Head of caudate nucleus (tissue), 42 donors: ENCODE data around the gene IL4I1.

Experiments used
- DNase-seq, 42 donors: peaks; one replicate each; pipeline versions ENCODE4 v3.0.0 to v3.0.0-alpha.2; 2020 to 2021; ENCODE audit warnings: mixed read lengths in 7 of 42
- intact Hi-C: fragments of 100-400 bp; cut with DNase I; formaldehyde crosslinking; loops from one replicate; pipeline ENCODE4 v1.15.0; 2022

The IL4I1 gene

GRCh38 chr19:49858088-49858985 lies 38.4 kb downstream of the IL4I1 start:
- intact Hi-C loops, result no loop called here

GRCh38 chr19:49857838-49858087 lies 38.9 kb downstream of the IL4I1 start:
- no peak for DNase-seq
- intact Hi-C loops, result no loop called here

More at GRCh38 chr19:49858088-49858985, 38.4 kb downstream of the IL4I1 start:
- peak in 32 of 42 donors; percentile 21 to 76 (median 58) for DNase-seq

DNA sequence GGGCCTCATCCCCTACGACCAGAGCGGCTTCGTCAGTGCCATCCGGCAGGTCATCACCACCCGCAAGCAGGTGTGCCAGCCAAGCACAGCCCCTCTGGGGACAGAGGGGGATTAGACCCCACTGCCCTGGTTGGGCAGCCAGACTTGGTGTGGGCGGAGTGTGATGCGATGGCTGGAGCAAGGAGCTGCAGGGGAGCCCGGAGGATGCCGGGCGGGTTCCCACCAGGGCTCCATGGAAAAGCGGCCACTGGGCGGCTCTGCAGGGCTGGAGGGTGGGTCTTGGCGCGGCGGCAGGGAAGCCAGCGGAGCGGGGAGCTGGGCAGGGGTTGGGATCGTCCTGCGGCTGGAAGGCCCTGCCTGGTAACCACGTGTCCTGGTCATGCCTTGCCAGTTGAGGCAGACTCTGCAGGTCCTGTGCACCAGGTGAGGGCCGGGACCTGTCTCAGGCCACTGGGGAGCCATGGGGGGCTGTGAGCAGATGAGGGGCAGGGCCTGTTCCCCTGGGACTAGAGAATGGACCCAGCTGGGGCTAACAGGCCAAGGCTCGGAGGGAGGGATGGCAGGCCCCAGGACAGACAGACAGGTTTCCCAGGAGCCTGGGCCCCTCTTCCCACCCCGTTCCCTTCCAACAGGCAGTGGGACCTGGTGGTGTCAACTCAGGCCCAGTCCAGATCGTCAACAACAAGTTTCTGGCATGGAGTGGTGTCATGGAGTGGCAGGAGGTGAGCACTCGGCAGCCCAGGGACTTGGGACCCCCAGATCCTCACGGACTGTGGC lies 39.4 kb downstream of the IL4I1 start:
- intact Hi-C loops, result no loop called here
- no peak for DNase-seq

DNA sequence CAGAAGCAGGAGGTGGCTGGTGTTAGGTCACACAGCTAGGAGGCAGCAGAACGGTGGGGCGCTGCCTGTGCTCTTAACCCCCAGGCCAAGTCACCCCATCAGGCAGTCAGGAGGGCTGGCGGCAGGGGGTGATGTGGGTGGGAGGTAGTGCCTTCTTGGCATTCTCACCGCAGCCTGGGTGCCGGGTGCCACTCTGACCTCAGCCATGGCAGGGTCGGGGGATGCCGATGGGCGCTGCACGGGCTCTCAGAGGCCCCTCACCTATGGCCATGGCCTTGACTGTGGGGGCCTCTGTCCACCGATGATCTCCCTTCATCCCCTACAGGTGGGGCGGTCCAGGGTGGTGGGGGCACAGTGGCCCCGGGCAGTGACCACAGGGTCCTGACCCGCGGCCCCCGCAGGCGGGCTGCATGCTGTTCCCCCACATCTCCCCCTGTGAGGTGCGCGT lies 40.1 kb downstream of the IL4I1 start:
- DNase-seq, result no peak
- intact Hi-C loops, result no loop called here

GRCh38 chr19:49855676-49856573 lies 40.8 kb downstream of the IL4I1 start:
- DNase-seq, result no peak
- intact Hi-C loops, result no loop called here

DNA sequence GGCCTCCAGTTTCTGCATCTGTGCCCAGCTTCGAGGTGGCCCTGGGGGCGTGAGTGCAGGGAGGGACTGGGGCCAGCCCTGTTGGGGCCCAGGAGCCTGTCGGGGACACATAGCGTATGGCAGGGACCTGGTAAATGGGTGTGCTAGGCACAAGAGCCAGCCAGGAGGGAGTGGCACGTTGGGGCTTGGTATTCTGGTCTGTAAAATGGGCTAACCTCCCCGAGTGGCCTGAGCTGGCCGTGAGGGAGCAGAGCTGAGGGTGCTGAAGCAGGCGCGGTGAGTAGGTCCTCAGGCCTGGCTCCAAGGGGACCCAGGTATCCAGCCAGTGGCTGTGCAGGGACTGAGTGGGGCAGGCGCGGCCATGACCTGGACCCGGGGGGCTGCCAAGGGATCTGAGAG lies 41.4 kb downstream of the IL4I1 start:
- no peak for DNase-seq
- intact Hi-C loops, result no loop called here

- DNase-seq, result no peak
- intact Hi-C loops, result loop anchor here (5.0 kb wide), 1 partner anchor 37 kb away; the partner anchor contains the start of gene MED25
Measured at GRCh38 chr19:49854378-49855263, 42.1 kb downstream of the IL4I1 start.

GRCh38 chr19:49853852-49854377 lies 42.8 kb downstream of the IL4I1 start:
- intact Hi-C loops, result loop anchor here (5.0 kb wide), 1 partner anchor 37 kb away; the partner anchor contains the start of gene MED25
- no peak for DNase-seq

- intact Hi-C loops, result loop anchor here (5.0 kb wide), 1 partner anchor 35 kb away; the partner anchor contains the start of gene MED25
- no peak for DNase-seq
Measured at GRCh38 chr19:49852631-49853126, 44.0 kb downstream of the IL4I1 start.

DNA sequence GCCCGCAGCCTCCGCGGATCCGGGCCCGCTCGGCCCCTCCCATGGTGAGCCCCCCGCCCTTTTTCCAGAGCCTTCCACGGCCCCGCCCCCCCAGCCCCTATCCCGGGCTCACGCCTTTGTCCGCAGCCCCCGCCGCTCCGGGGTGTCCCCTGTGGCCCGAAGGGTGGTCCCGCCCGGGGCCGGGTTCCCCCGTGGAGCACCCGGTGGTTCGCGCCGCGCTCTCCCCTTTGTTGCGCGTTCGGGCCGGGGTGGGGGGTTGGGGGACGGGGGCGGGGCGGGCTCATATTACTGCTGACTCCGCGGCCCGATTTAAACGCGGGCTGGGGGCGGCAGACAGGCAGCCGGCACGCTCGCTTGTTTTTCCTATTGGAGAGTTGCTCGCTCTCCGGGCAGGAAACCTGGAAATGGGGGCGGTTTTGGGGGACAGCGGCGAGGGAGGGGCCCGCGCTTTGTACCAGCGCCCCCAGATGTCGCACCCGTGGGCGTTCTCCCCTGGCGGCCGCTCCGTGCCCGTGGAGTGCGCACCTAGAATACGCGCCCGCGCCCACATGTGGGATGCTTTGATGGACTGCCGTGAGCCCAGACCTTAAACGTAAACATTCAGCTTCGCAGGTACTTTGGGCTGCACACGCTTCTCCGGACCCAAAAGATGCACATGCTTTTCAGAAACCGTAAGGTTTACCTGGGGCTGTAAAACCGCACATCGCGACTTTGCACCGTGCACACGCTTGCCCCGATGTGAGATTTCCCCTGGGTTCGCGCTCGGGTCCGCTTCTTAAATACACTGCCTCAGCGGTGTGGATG lies 45.0 kb downstream of the IL4I1 start:
- peak in 18 of 42 donors; percentile 17 to 69 (median 49) for DNase-seq
- intact Hi-C loops, result loop anchor here (5.0 kb wide), 1 partner anchor 34 kb away; the partner anchor contains the start of gene MED25

DNA sequence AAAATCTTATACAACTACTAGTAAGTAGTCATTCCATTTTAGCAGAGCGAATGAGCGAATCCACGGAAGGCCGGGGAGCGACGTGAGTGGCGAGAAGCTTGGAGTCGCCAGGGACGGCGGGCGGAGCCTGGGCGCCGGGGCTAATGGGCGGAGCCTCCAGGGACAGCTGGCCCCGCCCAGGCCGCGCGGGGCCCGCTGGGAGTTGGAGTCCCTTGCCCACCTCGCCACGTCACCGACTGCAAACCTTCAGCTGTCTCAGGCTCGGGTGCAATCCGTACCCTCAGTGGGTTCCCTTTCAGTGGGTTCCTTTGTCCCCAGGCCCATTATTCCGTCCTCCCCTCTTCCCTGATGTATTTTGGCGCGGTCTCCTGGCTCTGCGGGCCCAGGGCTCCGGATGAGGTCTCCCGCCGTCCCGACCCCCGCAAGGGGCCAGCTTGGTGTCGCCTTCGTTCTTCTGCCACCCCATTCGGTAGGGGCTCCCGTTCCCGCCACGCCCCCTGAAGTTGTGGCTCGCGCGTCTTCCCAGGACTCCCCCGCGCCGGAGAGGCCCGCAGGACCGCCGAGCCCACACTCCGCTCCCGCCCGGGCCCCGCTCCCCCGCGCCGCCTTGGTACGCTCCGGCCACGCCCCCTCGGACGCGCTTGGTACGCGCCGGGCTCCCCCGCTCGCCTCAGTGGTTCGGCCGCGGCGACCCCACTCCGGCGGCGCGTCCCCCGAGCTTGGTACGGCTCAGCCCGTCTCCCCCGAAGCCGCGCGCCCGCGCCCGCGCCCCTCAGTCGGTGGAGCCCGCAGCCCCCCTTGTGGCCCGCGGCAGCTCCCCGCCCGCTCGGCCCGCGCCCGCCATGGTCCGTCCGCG lies 46.0 kb downstream of the IL4I1 start, which contains the start of gene PTOV1:
PTOV1 (plus strand) TSS at position 673 of the 856 bp plus-strand sequence.
- intact Hi-C loops, result loop anchor here (5.0 kb wide), 1 partner anchor 33 kb away; the partner anchor contains the start of gene MED25
- DNase-seq, result peak; percentile 86 to 98 (median 95)

DNA sequence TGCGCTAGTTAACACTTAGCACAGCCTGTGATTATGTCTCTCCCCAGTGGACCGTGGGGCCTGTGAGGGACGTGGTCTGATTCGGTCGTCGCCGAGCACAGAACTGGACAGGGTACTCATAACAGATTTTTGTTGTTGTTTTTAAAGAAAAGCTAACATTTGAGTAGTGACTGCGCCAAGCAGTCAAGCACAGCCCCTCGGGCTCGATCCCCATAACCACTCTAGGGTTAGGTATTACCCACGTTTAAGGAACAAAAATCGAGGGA lies 46.5 kb downstream of the IL4I1 start:
- intact Hi-C loops, result loop anchor here (5.0 kb wide), 1 partner anchor 33 kb away; the partner anchor contains the start of gene MED25
- no peak for DNase-seq

- no peak for DNase-seq
- intact Hi-C loops, result loop anchor here (5.0 kb wide), 1 partner anchor 32 kb away; the partner anchor contains the start of gene MED25
Measured at GRCh38 chr19:49849433-49850220, 47.1 kb downstream of the IL4I1 start.

DNA sequence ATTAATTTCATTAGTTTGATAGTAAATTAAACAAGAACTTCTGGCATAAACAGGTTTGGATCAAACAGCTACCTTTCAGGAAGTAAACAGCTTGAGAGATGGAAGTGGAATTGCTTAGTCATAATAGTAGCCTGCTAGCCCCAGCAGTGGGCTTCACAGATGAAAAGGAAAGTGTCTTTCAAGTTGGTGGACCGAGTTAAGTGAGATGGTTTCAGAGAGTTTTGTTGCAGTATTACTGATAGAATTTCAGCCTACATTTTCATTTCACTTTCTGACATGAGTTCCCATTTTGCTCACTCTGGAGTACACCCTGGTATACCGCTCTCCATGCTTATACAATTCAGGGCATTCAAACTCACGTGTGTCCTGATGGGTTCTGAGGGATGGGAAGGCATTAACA lies 47.7 kb downstream of the IL4I1 start:
- intact Hi-C loops, result no loop called here
- DNase-seq, result no peak
